ENCODE results near the gene FNDC3B. TPM values are rescaled to one million over a fixed set of nuclear protein-coding genes. Genes with fewer than 3 reads are reported as not detected.
A peak's percentile ranks its signal among the peaks of the same experiment; 100 is the strongest.

FNDC3B gene
- total RNA-seq, 1 experiment from 2014 or later: 173 TPM

DNA sequence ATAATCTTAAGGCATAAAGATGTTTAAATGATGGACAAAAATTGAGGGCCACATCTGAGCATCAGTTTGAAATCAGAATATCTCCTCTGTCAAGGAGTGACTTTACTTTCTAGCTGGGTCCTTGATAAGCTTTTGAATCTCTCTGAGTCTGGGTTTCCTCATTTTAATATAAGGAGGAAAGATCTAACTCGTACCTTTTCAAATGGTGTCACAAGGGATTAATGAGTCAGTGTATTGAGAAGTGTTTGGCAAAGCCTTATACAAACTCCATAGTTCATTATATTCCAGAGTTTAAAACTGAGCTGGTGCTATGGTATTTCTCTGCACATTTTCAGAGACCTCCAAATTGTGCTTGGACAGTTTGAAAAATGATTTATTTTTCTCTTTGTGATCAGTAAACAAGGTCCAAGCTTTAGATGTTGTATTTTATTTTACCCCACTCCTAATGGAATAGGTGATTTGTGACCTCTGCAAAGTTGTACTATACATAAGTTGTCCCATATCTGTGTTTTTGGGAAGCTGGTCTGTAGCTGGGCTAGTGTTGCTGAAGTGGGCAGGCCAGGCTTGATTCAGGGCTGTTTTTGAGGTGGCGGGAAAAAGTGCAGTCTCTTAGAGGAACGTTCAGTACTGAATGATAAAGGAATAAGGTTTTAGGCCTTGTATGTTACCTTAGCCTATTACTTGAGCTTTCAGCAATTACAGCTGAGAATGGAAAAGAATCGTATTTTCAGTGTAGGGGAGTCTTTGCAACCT lies 5.6 kb downstream of the FNDC3B start:
- BruUV-seq (replicated peaks): no TSS peak
- POLR2A ChIA-PET: interaction anchor here (0.5 to 1.3 kb wide), 5 partner anchors 59 to 261 kb away, joined by 3 to 11 read pairs (median 5); partner anchors contain the start of gene PLD1
- TF ChIP-seq, protein P1, sequence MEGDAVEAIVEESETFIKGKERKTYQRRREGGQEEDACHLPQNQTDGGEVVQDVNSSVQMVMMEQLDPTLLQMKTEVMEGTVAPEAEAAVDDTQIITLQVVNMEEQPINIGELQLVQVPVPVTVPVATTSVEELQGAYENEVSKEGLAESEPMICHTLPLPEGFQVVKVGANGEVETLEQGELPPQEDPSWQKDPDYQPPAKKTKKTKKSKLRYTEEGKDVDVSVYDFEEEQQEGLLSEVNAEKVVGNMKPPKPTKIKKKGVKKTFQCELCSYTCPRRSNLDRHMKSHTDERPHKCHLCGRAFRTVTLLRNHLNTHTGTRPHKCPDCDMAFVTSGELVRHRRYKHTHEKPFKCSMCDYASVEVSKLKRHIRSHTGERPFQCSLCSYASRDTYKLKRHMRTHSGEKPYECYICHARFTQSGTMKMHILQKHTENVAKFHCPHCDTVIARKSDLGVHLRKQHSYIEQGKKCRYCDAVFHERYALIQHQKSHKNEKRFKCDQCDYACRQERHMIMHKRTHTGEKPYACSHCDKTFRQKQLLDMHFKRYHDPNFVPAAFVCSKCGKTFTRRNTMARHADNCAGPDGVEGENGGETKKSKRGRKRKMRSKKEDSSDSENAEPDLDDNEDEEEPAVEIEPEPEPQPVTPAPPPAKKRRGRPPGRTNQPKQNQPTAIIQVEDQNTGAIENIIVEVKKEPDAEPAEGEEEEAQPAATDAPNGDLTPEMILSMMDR (IDR thresholded peaks at IDR 0.05): no peak
- TF ChIP-seq TCF7L2 (IDR thresholded peaks at IDR 0.05; ENCODE audit: low read depth, low read length) (no peak), SIN3A (IDR thresholded peaks at IDR 0.05; ENCODE audit: borderline replicate concordance, insufficient read depth, low read depth, low read length) (no peak), POLR2AphosphoS5 (IDR thresholded peaks at IDR 0.05; ENCODE audit: low read depth, low read length) (no peak; the same call in 1 of the 2 replicates)
- TF ChIP-seq, protein P2, sequence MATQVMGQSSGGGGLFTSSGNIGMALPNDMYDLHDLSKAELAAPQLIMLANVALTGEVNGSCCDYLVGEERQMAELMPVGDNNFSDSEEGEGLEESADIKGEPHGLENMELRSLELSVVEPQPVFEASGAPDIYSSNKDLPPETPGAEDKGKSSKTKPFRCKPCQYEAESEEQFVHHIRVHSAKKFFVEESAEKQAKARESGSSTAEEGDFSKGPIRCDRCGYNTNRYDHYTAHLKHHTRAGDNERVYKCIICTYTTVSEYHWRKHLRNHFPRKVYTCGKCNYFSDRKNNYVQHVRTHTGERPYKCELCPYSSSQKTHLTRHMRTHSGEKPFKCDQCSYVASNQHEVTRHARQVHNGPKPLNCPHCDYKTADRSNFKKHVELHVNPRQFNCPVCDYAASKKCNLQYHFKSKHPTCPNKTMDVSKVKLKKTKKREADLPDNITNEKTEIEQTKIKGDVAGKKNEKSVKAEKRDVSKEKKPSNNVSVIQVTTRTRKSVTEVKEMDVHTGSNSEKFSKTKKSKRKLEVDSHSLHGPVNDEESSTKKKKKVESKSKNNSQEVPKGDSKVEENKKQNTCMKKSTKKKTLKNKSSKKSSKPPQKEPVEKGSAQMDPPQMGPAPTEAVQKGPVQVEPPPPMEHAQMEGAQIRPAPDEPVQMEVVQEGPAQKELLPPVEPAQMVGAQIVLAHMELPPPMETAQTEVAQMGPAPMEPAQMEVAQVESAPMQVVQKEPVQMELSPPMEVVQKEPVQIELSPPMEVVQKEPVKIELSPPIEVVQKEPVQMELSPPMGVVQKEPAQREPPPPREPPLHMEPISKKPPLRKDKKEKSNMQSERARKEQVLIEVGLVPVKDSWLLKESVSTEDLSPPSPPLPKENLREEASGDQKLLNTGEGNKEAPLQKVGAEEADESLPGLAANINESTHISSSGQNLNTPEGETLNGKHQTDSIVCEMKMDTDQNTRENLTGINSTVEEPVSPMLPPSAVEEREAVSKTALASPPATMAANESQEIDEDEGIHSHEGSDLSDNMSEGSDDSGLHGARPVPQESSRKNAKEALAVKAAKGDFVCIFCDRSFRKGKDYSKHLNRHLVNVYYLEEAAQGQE (IDR thresholded peaks at IDR 0.05; ENCODE audit: insufficient read depth in 1 of 2, low read depth in 2 of 2, low read length in 1 of 2): no peak
- no peak overlapping the region; a peak in 2 of 4 replicates for H3K4me3 ChIP-seq (ENCODE audit: low read depth in 2 of 2, low read length in 2 of 2)
- H3K27me3 ChIP-seq (ENCODE audit: control insufficient read depth, insufficient read depth, low read length): no peaks in the 10 kb centered on the region
- peak overlapping the region; percentile 97 for H3K27ac ChIP-seq (ENCODE audit: low read length)
- in situ Hi-C loops (cut with HindIII; ENCODE audit: low pct_unique_long_range_greater_than_20kb, low sequenced_read_pairs) (no loop called here), intact Hi-C loops (cut with micrococcal nuclease; ENCODE audit: unreplicated experiment) (loop anchor here (5.0 kb wide), 1 partner anchor 92 kb away; no protein-coding TSS in a partner anchor)
- peaks cover 12% of the 10 kb centered on the region for H3K36me3 ChIP-seq (ENCODE audit: control insufficient read depth, insufficient read depth, low read length)
- CTCF ChIA-PET: no interaction called here
- DNase-seq (ENCODE audit: low read depth, low spot score) (no peak), ATAC-seq (no peak)
- H3K9me3 ChIP-seq (ENCODE audit: control insufficient read depth, insufficient read depth, low read depth, low read length): no peaks in the 10 kb centered on the region
- H3K4me1 ChIP-seq (ENCODE audit: control insufficient read depth, insufficient read depth, low read length): peaks cover 50% of the 10 kb centered on the region

DNA sequence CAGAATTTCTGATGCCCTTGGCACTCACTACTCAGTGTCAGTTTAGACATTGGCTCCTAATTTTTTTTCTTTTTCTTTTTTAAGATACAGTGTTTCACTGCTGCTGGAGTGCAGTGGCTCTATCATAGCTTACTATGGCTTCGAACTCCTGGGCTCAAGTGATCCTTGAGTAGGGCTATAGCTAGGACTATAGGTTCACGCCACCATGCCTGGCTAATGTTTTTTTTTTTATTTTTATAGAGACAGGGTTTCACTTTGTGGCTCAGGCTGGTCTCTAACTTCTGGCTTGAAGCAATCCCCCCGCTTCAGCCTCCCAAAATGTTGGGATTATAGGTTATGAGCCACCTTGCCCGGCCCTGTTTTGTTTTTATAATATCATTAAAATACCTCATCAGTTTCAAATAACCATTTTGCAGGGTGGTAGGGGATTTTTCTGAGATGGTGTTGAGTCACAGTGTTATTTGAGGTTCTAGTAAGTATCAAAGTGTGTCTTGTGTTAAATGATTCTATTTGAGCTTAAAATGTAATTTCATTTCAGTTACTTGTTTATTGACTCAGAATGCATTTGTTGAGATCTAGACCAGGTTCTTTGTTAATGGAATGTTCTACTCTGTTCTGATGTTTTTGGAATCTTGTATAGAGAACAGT lies 7.0 kb downstream of the FNDC3B start:
- intact Hi-C loops (cut with micrococcal nuclease; ENCODE audit: unreplicated experiment): no loop called here
- TF ChIP-seq POLR2AphosphoS5 (IDR thresholded peaks at IDR 0.05; ENCODE audit: low read depth, low read length): no peak
- no peak for TF ChIP-seq SIN3A (IDR thresholded peaks at IDR 0.05; ENCODE audit: borderline replicate concordance, insufficient read depth, low read depth, low read length)
- TF ChIP-seq, protein P2 (IDR thresholded peaks at IDR 0.05; ENCODE audit: insufficient read depth in 1 of 2, low read depth in 2 of 2, low read length in 1 of 2): no peak
- TF ChIP-seq TCF7L2 (IDR thresholded peaks at IDR 0.05; ENCODE audit: low read depth, low read length): no peak
- TF ChIP-seq, protein P1 (IDR thresholded peaks at IDR 0.05): no peak
- BruUV-seq (replicated peaks): no TSS peak
- H3K27ac ChIP-seq (ENCODE audit: low read length): peak overlapping the region; percentile 48
- no peaks in the 10 kb centered on the region for H3K27me3 ChIP-seq (ENCODE audit: control insufficient read depth, insufficient read depth, low read length)
- H3K4me1 ChIP-seq (ENCODE audit: control insufficient read depth, insufficient read depth, low read length): peaks cover 50% of the 10 kb centered on the region
- no peak overlapping the region for H3K4me3 ChIP-seq (ENCODE audit: low read depth in 2 of 2, low read length in 2 of 2)
- ATAC-seq: 0 out of 2 replicates have a peak, but pooled peaks have one; percentile 33
- ChIA-PET CTCF (no interaction called here), POLR2A (no interaction called here)
- H3K36me3 ChIP-seq (ENCODE audit: control insufficient read depth, insufficient read depth, low read length): peaks cover 13% of the 10 kb centered on the region; the same call in 1 of the 2 replicates
- no peaks in the 10 kb centered on the region for H3K9me3 ChIP-seq (ENCODE audit: control insufficient read depth, insufficient read depth, low read depth, low read length)
- no peak for DNase-seq (ENCODE audit: low read depth, low spot score)
- in situ Hi-C loops (cut with HindIII; ENCODE audit: low pct_unique_long_range_greater_than_20kb, low sequenced_read_pairs): no loop called here
